Panc1 (cell line): ENCODE results near the gene LRP1B. TPM values are rescaled to one million over a fixed set of nuclear protein-coding genes. Genes with fewer than 3 reads are reported as not detected.

Source experiments
- ATAC-seq: fragments of 200-7000 bp; cut with Tn5 transposase; 2 replicates; pipeline ENCODE4 v1.9.1; 2020; ENCODE audit warnings: mild to moderate bottlenecking, moderate library complexity
- BruUV-seq: library from RNA; stranded (reverse); fragments of 400-500 nt; replicated peaks from 2 replicates; lab custom pipeline; 2021; lab: Mats Ljungman, UMichigan
- CTCF ChIA-PET: fragments of 300-600 bp; sonication (Branson Sonifier 250); formaldehyde crosslinking; loops from one replicate; lab custom pipeline; 2022; ENCODE audit warnings: antibody characterized with exemption; lab: Charles Lee
- POLR2A ChIA-PET: fragments of 300-600 bp; sonication (Branson Sonifier 250); formaldehyde crosslinking; loops from one replicate; lab custom pipeline; 2022; ENCODE audit warnings: antibody characterized with exemption; lab: Charles Lee
- DNase-seq: peaks from one replicate; pipeline ENCODE4 v3.0.0-alpha.2; 2010; ENCODE audit warnings: low read depth, low spot score
- H3K27ac ChIP-seq: 2 replicates; pipeline ENCODE4 v1.5.1; 2011; ENCODE audit warnings: mild to moderate bottlenecking, low read length, inconsistent platforms
- H3K27me3 ChIP-seq: fragments of 200-500 bp; sonication (Bioruptor generic); 2 replicates; pipeline ENCODE4 v1.6.0; 2014; ENCODE audit warnings: low read length, inconsistent platforms; ENCODE audit not compliant: control insufficient read depth, insufficient read depth
- H3K36me3 ChIP-seq: fragments of 200-500 bp; sonication (Bioruptor generic); 2 replicates; pipeline ENCODE4 v1.5.1; 2014; ENCODE audit warnings: inconsistent platforms, mild to moderate bottlenecking, low read length, moderate library complexity; ENCODE audit not compliant: control insufficient read depth, insufficient read depth
- H3K4me1 ChIP-seq: 2 replicates; pipeline ENCODE4 v1.5.1; 2011; ENCODE audit warnings: inconsistent platforms, mild to moderate bottlenecking, low read length, moderate library complexity; ENCODE audit not compliant: control insufficient read depth, insufficient read depth
- H3K4me3 ChIP-seq, 2 experiments: 2 replicates each; pipeline ENCODE4 v1.5.1; 2011 to 2012; ENCODE audit warnings: low read depth in 2 of 2, low read length in 2 of 2, mild to moderate bottlenecking in 2 of 2, inconsistent platforms in 1 of 2, moderate library complexity in 1 of 2
- H3K9me3 ChIP-seq: fragments of 200-500 bp; sonication (Bioruptor generic); 2 replicates; pipeline ENCODE4 v1.5.1; 2014; ENCODE audit warnings: low read depth, mild to moderate bottlenecking, inconsistent platforms, low read length, moderate library complexity; ENCODE audit not compliant: control insufficient read depth, insufficient read depth
- CTCF ChIP-seq: fragments of 450-650 bp; IDR thresholded peaks from 2 replicates; pipeline ENCODE4 v1.5.1; 2017; ENCODE audit warnings: mild to moderate bottlenecking
- POLR2AphosphoS5 ChIP-seq: IDR thresholded peaks from 2 replicates; pipeline ENCODE4 v1.6.1; 2012; ENCODE audit warnings: mild to moderate bottlenecking, low read depth, low read length, moderate library complexity
- REST ChIP-seq, 2 experiments: IDR thresholded peaks; 2 replicates each; pipeline ENCODE4 v1.6.1; 2011 to 2012; ENCODE audit warnings: low read depth in 2 of 2, control low read depth in 1 of 2, low read length in 1 of 2, mild to moderate bottlenecking in 1 of 2, moderate library complexity in 1 of 2; ENCODE audit not compliant: insufficient read depth in 1 of 2
- SIN3A ChIP-seq: IDR thresholded peaks from 2 replicates; pipeline ENCODE4 v1.6.1; 2012; ENCODE audit warnings: low read depth, mild to moderate bottlenecking, low read length, moderate library complexity, borderline replicate concordance; ENCODE audit not compliant: insufficient read depth
- TCF7L2 ChIP-seq: IDR thresholded peaks from 2 replicates; pipeline ENCODE4 v1.6.1; 2011; ENCODE audit warnings: mild to moderate bottlenecking, low read depth, low read length, inconsistent platforms
- in situ Hi-C: cut with HindIII; loops from 2 replicates; pipeline ENCODE4 v1.10.0; 2016; ENCODE audit warnings: low sequenced_read_pairs, low pct_unique_long_range_greater_than_20kb
- intact Hi-C: fragments of 100-400 bp; cut with micrococcal nuclease; formaldehyde crosslinking; loops from one replicate; pipeline ENCODE4 v1.10.0; 2022; ENCODE audit not compliant: unreplicated experiment
- total RNA-seq: library from RNA; stranded (reverse); gene quantifications from one replicate; pipeline ENCODE4 v1.2.1, GENCODE V29; 2021; ENCODE audit not compliant: unreplicated experiment

LRP1B gene
- total RNA-seq, 1 experiment from 2014 or later, result 0.54 TPM

- H3K36me3 ChIP-seq, result no peaks in the 10 kb centered on the region
- DNase-seq, result no peak
- ChIA-PET CTCF (no interaction called here), POLR2A (no interaction called here)
- BruUV-seq, result no TSS peak
- H3K4me1 ChIP-seq, result no peaks in the 10 kb centered on the region
- no peak overlapping the region for H3K27ac ChIP-seq
- no peaks in the 10 kb centered on the region for H3K9me3 ChIP-seq
- no peaks in the 10 kb centered on the region for H3K27me3 ChIP-seq
- ATAC-seq, result no peak
- in situ Hi-C loops (no loop called here), intact Hi-C loops (no loop called here)
- H3K4me3 ChIP-seq, result no peak overlapping the region
- TF ChIP-seq REST (IDR thresholded peaks at IDR 0.05; ENCODE audit: insufficient read depth in 1 of 2, low read depth in 2 of 2, low read length in 1 of 2), result no peak
- no peak; the same call in 1 of the 2 replicates for TF ChIP-seq CTCF
- TF ChIP-seq TCF7L2, result no peak
- no peak for TF ChIP-seq POLR2AphosphoS5
- no peak for TF ChIP-seq SIN3A
These were observed 1239.1 kb downstream of the LRP1B start for GRCh38 chr2:140891614-140892212.

GRCh38 chr2:140882671-140883620, 1247.9 kb downstream of the LRP1B start:
- no peak for DNase-seq
- no peaks in the 10 kb centered on the region for H3K9me3 ChIP-seq
- no peak for TF ChIP-seq SIN3A
- TF ChIP-seq TCF7L2, result no peak
- no peak for TF ChIP-seq REST (IDR thresholded peaks at IDR 0.05; ENCODE audit: insufficient read depth in 1 of 2, low read depth in 2 of 2, low read length in 1 of 2)
- no peak for TF ChIP-seq POLR2AphosphoS5
- no peak for TF ChIP-seq CTCF
- no peaks in the 10 kb centered on the region for H3K27me3 ChIP-seq
- CTCF ChIA-PET, result no interaction called here
- in situ Hi-C loops (no loop called here), intact Hi-C loops (no loop called here)
- no peak for ATAC-seq
- no peak overlapping the region for H3K27ac ChIP-seq
- no peak overlapping the region for H3K4me3 ChIP-seq
- POLR2A ChIA-PET, result no interaction called here
- no peaks in the 10 kb centered on the region for H3K4me1 ChIP-seq
- H3K36me3 ChIP-seq, result no peaks in the 10 kb centered on the region
- BruUV-seq, result no TSS peak
